Activated T-helper 1 cell treated with anti-CD3 and anti-CD28 coated beads, Interleukin-2, amount 50 U/mL, for 16 hours (primary cell): ENCODE measurements around the gene MLPH.

Experiments used
- DNase-seq, 2 donors: peaks; one replicate each; pipeline ENCODE4 v3.0.0-alpha.2; 2020; ENCODE audit warnings: low read depth in 1 of 2, low spot score in 1 of 2

Gene MLPH

DNA sequence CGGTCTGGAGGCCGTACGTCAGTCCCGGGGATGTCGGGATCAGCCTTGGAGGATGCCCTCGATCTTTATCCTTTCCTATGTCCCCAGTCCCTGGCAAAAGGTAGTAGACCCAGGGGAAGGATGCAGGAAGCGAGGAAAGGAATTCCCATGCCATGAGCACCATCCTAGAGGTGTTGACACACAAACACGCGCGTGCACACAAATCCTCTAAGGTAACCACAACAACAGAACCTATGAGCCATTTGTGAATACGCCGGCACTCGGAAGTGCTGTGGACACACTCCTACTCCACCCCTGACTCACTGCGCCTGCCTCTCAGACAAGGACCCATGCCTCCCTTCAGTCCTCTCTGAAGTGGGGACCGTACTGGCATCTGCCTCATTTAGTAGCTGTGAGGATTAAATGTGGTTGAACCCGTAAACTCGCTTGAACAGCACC lies 11.3 kb upstream of the MLPH start:
- peak in 1 of 2 donors; percentile 11 for DNase-seq

DNA sequence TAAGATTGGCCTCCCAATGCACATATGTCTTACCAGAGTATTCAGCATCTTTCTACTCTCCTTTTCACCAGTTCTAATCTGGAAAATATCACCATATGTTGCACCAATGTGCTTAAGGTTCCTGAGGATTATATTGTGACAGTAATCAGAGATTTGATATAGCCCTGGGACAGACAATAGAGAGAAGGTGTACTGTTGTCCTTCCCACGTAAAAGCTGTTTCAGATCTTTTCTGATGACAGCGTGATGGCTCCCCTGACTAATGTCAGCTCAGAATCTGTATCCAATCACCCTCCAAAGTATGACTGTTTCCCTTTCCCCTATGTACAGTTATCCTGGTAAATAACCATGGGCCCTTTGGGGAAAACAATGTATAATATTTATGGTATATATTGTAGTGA lies 9.0 kb upstream of the MLPH start:
- no peak for DNase-seq

DNA sequence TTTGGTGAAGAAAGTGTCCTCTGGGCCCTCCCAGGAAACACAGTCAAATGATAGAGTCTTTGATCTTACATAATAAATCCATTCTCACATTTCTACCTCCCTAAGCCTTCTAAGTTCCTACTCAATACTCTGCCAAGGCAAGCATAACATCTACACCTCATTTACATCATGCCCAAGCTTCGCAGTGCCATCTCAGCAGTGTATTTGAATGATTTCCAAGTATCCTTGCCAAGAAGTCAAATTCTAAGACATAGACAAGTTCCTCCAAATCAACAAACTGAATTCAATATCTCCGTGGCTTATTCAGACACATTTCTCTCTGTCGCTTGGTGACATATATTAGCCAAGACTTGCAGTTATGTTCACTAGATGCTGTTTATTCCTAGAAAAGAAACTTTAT lies 8.1 kb upstream of the MLPH start:
- no peak for DNase-seq

DNA sequence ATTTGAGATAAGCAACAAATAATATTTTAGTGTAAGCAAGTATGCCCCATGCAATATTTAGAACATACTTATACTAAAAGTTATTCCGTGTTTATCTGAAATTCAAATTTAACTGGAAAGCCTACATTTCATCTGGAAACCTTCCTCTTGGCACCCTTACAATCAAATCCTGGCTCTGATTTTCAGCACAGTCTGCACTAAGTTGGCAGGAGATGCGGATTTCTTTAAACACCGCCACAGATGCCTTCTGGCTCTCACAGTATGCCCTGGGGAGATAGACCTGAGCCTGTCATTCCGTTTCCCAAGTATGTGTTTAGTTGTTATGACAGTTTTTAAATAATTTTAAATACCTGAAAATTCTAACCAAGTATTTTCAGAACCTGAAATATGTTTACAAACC lies 7.3 kb upstream of the MLPH start:
- no peak for DNase-seq

DNA sequence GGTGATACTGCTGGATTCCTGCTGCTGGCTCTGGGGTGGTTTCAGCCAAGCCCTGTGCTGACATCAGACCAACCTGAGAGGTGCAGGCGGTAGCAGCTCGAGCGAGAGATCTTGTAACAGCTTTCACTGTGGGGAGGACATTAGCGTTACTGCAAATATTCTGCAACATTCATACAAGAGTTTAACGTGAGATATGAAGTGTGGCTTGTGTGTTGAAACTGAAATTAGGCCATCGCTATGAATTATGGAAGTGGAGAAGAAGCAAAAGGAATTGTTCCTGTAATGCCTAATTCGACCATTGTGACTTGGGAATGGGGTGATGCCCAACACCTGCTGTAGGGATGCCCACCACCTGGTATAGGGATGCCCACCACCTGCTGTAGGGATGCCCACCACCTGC lies 6.5 kb upstream of the MLPH start:
- DNase-seq, result no peak

DNA sequence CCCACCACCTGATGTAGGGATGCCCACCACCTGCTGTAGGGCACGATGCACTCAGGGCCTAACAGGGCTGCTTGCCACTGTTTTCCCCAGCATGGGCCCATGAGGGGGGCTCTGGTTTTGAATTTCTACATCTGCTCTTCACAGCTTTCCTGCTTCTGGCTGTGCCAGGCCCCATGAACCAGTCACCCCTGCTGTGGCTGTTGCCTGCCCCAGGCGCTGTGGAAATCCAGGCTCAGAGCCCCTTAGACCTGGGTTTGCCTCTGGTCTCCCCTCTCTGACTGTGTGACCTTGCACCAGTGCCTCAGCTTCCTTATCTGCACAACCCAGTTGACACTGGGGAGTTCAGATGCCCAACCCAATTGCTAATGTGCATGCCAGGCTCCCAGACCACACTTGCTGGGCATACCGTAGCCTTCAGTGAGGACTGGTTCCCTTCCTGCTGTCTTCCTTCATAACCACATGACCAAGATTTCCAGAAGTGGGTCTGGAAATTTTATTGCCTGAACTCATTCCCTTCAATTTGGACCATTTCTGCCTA lies 6.0 kb upstream of the MLPH start:
- DNase-seq, result no peak

DNA sequence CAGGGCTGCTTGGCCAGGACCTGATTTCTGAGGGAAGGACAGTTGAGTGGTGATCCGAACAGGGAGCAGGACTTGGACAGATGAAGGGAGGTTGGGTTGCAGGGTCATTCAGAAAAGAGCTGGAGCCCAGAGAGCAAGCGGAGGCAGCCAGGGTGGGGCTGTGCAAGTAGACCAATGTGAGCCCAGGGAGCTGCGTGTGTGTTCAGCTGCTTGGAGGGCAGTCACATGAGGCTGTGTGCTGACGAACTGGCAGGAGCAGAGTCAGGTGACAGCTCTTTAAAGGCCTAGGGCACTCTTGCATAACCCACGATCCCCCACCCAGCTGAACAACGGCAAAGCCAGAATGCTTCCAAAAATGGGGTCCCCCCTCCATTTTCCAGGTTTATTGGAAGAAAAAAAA lies 4.6 kb upstream of the MLPH start:
- no peak for DNase-seq

DNA sequence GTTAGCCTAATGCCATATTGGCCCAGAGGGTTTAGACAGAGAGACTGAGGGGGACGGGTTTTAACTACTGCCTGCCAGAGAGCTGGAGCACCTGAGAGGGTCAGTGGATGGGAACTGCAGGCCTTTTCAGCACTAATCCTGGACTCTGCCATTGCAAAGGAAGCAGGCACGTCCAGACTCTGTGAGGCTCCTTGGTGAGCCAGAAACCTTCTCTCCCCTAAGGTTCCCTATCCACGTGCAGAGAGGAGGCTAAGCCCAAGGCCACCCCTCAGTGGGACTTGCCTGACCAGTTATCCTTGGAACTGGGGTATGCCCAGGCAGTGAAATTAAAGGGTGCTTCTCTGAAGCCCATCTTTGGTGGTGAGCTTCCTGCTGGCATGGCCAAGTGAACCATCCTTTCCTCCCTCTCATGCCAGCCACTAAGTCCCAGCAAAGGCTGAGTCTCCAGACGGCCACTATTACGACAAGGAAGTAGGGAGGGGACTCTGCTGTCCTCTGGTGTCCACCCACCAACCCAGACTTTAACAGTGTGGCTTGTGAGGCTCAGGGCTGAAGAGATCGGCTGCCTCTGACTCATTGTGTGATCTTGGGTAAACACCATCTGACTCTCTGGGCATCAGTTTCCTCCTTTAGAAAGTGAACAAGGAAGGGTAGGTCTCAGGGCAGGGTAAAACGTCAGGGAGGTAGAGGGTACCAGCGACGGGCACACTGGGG lies 3.9 kb upstream of the MLPH start:
- DNase-seq, result no peak

DNA sequence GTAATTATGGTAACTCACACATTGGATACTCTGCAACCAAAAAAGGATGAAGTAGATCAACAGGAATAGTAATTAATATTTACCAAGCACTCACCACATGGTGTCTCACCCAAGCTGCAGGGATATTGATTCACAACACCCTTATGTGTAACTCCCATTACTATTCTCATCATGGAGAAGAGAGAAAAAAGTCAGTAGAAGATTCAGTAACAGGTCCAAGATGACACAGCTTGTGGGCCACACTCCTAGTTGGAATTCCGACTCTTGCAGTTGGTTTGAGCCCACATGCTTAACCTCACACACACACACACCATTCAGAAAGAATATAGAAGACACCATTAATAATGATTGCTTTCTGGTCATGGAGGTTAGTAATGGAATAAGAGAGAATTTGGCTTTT lies 1.7 kb upstream of the MLPH start:
- DNase-seq, result no peak

DNA sequence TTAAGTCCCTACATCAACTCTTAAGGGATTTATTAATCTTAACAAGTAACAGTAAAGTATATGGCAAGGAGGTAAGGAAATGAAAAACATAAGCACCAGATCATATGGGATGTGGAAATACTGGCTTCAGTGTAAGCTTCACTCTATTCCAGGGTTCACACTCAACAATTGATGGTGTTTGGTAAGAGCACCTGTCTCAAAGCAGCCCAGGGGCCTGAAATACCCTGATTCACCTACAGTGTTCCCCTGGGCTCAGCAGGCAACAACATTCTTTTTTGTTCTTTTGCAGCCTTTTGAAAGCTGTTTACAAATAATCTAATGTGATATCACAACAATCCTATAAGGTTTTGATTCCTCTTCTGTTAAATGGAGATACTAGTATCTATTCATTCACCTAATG lies 1.2 kb upstream of the MLPH start:
- DNase-seq, result no peak

DNA sequence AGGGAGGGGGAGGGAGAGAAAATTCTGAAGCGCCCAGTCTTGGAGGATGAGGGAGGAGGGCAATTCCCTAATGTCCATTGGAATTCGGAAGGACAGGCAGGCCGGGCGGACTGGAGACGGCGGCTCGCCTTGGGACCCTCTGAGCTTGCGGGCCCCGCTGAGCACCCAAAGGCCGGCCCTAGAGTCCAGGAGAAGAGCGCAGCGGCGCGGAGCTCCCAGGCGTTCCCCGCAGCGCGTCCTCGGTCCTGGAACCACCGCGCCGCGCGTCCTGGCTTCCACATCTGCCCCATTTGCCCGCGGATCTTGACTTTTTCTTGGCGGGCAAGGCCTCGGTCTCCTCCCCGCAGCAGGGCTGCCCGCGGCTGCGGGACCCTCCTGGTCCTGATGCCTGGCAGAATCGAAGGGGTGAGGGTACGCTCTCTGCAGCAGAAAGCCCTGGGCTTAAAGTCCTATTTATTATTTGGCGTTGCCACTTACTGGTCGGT lies 675 bp upstream of the MLPH start:
- no peak for DNase-seq

DNA sequence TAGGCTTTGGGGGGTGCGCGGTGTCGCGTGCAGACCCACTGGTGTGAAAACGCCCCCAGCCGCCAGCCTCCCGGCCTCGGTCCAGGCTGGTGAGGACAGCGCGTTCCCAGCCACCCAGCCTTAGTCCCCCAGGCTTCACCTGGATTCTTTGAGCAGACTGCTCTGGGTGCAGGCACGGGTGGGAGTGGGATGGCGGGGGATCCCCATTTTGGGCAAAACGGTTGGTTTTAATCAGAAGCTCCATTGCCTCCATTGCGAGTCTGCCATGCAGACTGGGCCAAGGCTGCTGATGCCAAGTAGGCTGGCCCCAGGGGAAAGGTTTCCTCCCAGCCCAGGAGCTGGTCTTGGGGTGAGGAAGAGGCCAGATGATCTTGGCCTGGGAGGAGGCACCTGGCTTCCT lies 445 bp downstream of the MLPH start:
- no peak for DNase-seq

DNA sequence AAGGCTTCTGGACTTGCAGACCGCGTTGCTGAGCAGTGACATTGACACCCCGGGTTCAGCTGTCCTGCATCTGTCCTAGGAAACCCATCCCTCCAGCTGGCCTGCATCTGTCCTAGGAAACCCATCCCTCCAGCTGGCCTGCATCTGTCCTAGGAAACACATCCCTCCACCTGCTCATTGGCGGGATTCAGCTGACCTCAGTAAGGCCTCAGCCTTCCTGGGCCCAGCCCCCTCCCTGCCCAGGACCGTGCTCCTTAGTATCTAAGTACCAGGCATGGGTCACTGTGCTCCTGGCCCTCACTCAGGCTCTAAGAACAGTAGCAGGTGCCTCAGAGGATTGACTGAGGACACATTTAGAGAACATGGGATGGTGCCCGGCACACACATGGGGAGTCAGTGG lies 1.2 kb downstream of the MLPH start:
- no peak for DNase-seq

DNA sequence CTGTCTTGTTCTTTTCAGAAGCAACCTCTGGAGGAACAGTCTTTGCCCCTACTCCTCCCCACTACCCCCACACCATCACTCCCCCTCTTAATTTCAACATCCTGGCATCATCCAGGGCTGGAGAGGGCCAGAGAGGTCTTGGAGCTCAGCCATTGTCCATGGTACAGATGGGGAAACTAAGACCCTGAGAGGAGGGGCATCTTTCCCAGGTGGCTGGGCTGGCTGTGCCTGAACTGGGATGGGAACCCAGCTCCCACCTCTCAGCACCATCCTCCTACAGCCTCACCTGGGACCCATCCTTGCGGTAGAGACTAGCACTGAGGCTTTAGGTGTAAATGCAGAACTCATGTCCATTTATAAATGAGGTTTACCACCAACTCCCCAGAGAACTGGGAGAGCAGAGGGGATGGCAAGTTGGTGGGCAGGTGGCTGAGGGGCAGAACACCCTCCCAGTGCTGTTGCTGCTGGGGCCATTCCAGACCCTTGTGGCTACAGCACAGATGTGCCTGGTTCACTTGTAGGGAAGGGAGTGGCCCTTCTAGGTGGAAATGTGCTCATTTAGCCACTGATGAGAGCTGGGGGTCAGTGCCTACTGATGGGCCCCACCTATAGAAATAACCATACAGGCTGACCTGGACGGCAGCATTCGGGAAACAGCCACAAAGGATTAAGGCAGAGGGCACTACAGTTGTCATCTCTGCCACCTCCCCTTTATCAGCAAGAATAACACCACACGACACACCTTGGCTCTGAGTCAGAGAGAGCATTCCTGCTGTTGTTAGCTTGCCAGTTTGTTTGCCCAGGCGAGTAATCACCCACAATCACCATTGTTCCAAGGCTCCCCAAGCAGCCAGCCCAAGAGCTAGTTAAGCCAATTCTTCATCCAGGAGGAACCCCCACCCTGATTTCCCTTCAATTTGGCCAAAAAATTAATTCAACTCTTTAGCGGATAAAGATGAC lies 2.1 kb downstream of the MLPH start:
- DNase-seq, result no peak

DNA sequence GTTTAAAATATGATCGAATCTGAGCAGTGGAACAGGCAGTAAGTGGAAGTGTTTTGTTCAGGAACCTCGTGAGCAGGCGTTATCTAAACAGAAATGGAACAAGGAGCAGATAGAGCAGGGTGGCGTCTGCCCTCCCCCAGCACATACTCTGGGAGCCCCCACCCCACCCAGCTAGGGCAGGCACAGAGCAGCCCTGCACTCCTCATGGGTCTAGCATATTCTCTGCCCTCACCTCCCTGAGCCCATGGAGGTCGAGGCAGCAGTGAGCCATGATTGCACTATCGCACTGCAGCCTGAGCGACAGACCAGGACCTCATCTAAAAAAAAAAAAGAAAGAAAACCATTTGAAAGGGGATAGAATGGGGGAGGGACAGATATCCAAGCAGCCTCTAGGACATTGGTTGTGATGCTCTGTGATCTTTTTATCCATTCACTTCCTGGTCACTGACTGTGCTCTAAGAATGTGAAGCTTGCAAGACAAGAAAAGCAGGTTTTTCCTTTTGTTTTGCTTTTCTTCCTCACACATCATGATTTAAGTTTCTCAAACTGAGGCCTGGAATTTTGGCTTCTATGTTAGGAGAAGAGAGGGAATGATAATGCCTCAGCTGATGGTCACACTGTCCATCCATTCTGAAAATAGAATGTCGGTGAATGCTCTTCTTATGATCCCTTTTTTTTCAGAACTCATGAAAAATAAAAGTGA lies 3.1 kb downstream of the MLPH start:
- no peak for DNase-seq

DNA sequence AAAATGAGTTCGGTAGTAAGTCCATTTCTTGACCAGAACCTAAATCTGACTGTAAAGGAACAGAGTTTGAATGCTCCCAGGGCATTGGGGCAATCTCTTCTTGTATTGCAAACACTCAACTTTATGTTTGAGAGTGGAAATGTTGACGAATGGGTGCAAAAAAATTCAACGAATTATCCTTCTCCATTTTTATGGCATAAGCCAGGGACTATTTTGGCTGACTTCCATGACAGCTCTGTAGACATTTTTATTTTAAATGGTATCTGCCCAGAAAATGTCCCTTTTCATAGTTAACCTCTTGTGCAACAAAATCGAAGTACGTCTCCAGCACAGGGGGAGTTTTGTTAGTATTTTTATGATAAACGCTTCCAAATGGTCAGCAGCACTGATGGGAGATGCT lies 3.7 kb downstream of the MLPH start:
- no peak for DNase-seq

DNA sequence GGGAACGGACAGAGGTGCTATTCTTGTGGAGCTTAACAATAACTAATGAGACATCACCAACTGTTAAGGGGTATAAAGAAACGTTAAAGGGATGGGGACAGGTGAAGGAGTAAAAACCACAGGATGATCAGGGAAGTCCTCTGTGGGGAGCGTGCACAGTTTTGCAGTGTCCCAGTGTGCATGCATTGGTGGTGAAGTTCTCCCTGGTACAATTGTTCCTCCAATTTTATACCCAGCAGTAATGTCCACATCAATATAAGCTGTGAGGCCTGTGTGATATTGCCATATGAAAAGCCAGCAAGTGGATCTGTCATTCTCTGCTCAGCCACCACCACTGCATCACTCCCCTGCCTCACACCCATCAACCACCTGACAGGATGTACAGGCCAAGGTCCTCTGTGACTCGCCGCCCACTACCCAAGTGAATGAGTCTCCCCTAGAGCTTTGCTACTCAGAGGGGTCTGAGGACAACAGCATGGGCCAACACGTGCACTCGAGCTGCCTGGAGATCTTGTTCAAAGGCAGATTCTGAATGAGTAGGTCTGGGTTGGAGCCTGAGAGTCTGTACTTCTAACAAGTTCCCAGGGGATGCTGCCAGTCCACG lies 4.6 kb downstream of the MLPH start:
- no peak for DNase-seq

DNA sequence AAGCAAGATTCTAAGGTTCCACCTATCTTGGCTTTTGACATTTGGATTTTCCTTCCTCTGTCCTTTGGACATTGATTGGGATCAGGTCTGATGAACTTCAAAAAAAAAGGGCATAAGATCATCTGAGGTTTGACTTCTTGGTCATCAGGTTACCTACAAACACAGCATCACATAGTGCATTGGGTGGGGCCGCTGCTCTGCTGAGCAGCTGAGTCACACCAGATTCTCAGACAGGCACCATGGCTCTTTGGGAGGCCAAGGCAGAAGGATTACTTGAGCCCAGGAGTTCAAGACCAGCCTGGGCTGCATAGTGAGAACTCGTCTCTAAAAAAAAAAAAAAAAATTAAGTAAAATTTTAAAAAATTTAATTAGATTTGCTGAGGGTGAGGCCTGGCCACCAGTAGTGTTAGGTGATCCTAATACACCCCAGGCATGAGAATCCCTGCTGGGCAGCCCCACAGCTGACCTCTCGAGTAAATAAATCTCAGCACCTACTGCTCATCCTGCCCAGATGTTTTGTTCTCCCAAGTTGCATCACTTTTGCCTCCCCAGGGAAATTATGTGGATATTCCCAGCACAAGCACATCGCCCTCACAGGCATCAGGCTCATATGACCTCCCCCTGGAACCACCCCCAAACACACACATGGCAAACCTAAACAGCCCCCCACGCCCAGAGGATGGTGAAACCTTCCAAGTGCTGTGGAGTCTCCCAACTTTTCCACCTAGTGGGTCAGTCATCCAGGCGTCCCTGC lies 5.3 kb downstream of the MLPH start:
- no peak for DNase-seq

DNA sequence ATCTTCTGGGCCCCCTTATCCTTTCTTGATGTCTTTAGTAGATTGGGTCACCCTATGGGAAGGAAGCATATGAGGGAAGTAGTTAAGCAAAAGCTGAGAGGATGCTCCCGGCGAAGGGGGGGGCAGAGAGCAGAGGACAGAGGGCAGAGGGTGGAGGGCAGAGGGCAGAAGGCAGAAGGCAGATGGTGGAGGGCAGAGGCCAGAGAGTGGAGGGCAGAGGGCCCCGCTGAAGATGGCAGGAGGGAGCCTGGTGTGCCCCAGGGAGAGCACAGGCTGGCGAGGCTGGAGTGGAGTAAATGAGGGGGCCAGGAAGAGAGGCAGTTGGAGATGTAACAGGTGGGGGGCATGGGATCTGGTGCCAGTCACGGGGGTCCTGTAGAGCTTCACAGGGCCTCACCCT lies 7.0 kb downstream of the MLPH start:
- DNase-seq, result no peak

DNA sequence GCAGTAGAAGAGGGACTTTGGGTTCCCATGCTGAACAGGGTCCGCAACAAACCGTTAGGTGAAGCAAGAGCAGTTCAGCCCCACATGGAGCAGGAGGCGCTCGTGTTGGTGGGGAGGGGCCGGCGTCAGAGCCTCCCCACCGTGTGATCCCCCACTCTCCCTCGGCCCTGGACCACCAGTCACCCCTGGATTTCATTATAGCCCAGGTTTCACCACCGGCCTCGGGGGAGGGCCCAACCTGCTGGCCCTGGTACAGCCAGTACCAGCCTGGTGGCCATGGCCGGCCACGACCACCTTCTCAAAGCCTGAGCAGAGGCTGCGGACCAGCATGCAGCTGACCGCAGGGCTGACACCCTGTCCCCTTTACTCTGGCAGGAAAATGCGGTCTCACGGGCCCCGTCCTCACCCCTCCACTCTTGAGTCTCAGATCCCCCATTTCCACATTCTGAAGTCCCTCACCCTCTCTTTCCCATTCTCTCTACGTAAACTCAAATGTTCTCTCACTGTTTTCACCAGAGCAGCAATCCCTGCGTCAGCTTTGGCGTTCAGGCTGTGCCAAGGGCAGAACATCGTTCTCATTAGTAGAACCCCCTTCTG lies 8.6 kb downstream of the MLPH start:
- DNase-seq, result no peak
